ENCODE data around the gene ASIP.

The ASIP gene

GRCh38 chr20:34312024-34312460 is 70.8 kb downstream of the ASIP start:
- no peak overlapping the region for H3K27ac ChIP-seq

GRCh38 chr20:34312544-34313217 is 71.5 kb downstream of the ASIP start:
- Histone ChIP-seq H3K9me3 (ENCODE audit: severe bottlenecking) (no peaks in the 10 kb centered on the region), H3K27me3 (ENCODE audit: insufficient read depth, low read depth, severe bottlenecking) (no peaks in the 10 kb centered on the region), H3K36me3 (no peaks in the 10 kb centered on the region), H3K4me3 (ENCODE audit: low read depth, low read length) (peak overlapping the region; percentile 17; the same call in 1 of the 2 replicates), H3K27ac (no peak overlapping the region)
- TF ChIP-seq CTCF (IDR thresholded peaks at IDR 0.05; ENCODE audit: low read depth, low read length): peak; percentile 100
- DNase-seq: peak; percentile 88

More at GRCh38 chr20:34312024-34312460, 70.8 kb downstream of the ASIP start:
- peak overlapping the region; percentile 22 for H3K4me3 ChIP-seq (ENCODE audit: low read depth, low read length)
- TF ChIP-seq CTCF (IDR thresholded peaks at IDR 0.05; ENCODE audit: low read depth, low read length): no peak
- DNase-seq: no peak
- no peaks in the 10 kb centered on the region for H3K9me3 ChIP-seq (ENCODE audit: severe bottlenecking)
- no peaks in the 10 kb centered on the region for H3K27me3 ChIP-seq (ENCODE audit: insufficient read depth, low read depth, severe bottlenecking)
- no peaks in the 10 kb centered on the region for H3K36me3 ChIP-seq

- Histone ChIP-seq H3K9me3 (ENCODE audit: severe bottlenecking) (no peaks in the 10 kb centered on the region), H3K27me3 (ENCODE audit: insufficient read depth, low read depth, severe bottlenecking) (no peaks in the 10 kb centered on the region), H3K4me3 (ENCODE audit: low read depth, low read length) (no peak overlapping the region), H3K27ac (no peak overlapping the region), H3K36me3 (no peaks in the 10 kb centered on the region)
- no peak for DNase-seq
- TF ChIP-seq CTCF (IDR thresholded peaks at IDR 0.05; ENCODE audit: low read depth, low read length): no peak
Observed at GRCh38 chr20:34315236-34315635, 74.0 kb downstream of the ASIP start.

- Histone ChIP-seq H3K4me3 (ENCODE audit: low read depth, low read length) (no peak overlapping the region), H3K9me3 (ENCODE audit: severe bottlenecking) (no peaks in the 10 kb centered on the region), H3K36me3 (no peaks in the 10 kb centered on the region), H3K27ac (no peak overlapping the region), H3K27me3 (ENCODE audit: insufficient read depth, low read depth, severe bottlenecking) (no peaks in the 10 kb centered on the region)
- no peak for TF ChIP-seq CTCF (IDR thresholded peaks at IDR 0.05; ENCODE audit: low read depth, low read length)
- no peak for DNase-seq
Observed at GRCh38 chr20:34316196-34316814, 75.1 kb downstream of the ASIP start.
